K562 (cell line): ENCODE results near the gene PITPNM1. TPM values are rescaled to one million over a fixed set of nuclear protein-coding genes. Genes with fewer than 3 reads are reported as not detected.

Source experiments
- CREM ChIP-seq: IDR thresholded peaks from 2 replicates; pipeline ENCODE4 v1.6.1; 2014; ENCODE audit warnings: antibody characterized with exemption, low read depth
- HOXB6 ChIP-seq: fragments of 250-450 bp; sonication (Bioruptor Pico); IDR thresholded peaks from 2 replicates; pipeline ENCODE4 v1.5.1; 2022; ENCODE audit warnings: mild to moderate bottlenecking, borderline replicate concordance
- KAT8 ChIP-seq: fragments of 450-650 bp; IDR thresholded peaks from 2 replicates; pipeline ENCODE4 v1.6.1; 2016; ENCODE audit warnings: low read depth, mild to moderate bottlenecking
- LEF1 ChIP-seq: fragments of 450-650 bp; IDR thresholded peaks from 2 replicates; pipeline ENCODE4 v1.6.1; 2016; ENCODE audit warnings: mild to moderate bottlenecking
- PHTF2 ChIP-seq: fragments of 250-450 bp; sonication (Bioruptor Pico); IDR thresholded peaks from 2 replicates; pipeline ENCODE4 v1.5.0; 2021; ENCODE audit warnings: mild to moderate bottlenecking
- RBFOX2 ChIP-seq: fragments of 200-400 bp; formaldehyde crosslinking; IDR thresholded peaks from 2 replicates; pipeline ENCODE4 v1.6.1; 2017; ENCODE audit warnings: low read depth, mild to moderate bottlenecking, low read length, moderate library complexity
- RFX1 ChIP-seq: fragments of 450-650 bp; IDR thresholded peaks from 2 replicates; pipeline ENCODE4 v1.6.1; 2016; ENCODE audit warnings: mild to moderate bottlenecking, moderate library complexity
- SMARCA5 ChIP-seq: fragments of 450-650 bp; IDR thresholded peaks from 2 replicates; pipeline ENCODE4 v1.6.1; 2016
- STAT5A ChIP-seq: IDR thresholded peaks from 2 replicates; pipeline ENCODE4 v1.6.1; 2012; ENCODE audit warnings: low read length, inconsistent platforms, borderline replicate concordance
- SUPT5H ChIP-seq: fragments of 450-650 bp; IDR thresholded peaks from 2 replicates; pipeline ENCODE4 v1.6.1; 2016
- XRCC4 ChIP-seq: IDR thresholded peaks from one replicate; pipeline ENCODE4 v1.6.1; 2011; ENCODE audit not compliant: insufficient read depth, insufficient read length; ENCODE audit errors: extremely low read depth
- ZBTB1 ChIP-seq: sonication (generic); formaldehyde crosslinking; IDR thresholded peaks from 2 replicates; pipeline ENCODE4 v1.8.1; 2023; ENCODE audit warnings: missing genetic modification reagents, low read depth, mild to moderate bottlenecking, borderline replicate concordance
- ZNF12 ChIP-seq: sonication (generic); formaldehyde crosslinking; IDR thresholded peaks from 2 replicates; pipeline ENCODE4 v1.4.0; 2020; ENCODE audit warnings: mild to moderate bottlenecking, missing genetic modification reagents
- ZNF184 ChIP-seq: sonication (generic); formaldehyde crosslinking; IDR thresholded peaks from 2 replicates; pipeline ENCODE4 v1.5.0; 2020; ENCODE audit warnings: missing genetic modification reagents
- ZNF324 ChIP-seq: fragments of 250-450 bp; sonication (Bioruptor Pico); IDR thresholded peaks from 2 replicates; pipeline ENCODE4 v1.4.0; 2020; ENCODE audit warnings: mild to moderate bottlenecking
- polyA plus RNA-seq, 8 experiments: library from polyadenylated mRNA; depleted of rRNA in 4 of 8; stranded (reverse) in 5 of 8; unstranded in 3 of 8; fragments of >200 nt; fragmentation: Nextera tagmentation in 2 of 8; fragmentation: Illumina TruSeq in 1 of 8; extraction: Ambion mirVana in 2 of 8; extraction: Trizol in 1 of 8; gene quantifications; 2 replicates each; pipeline versions ENCODE4 v1.2.1 to v1.2.3, GENCODE V29; 2011 to 2014; ENCODE audit warnings: inconsistent platforms in 1 of 8, missing spikeins in 1 of 8
- total RNA-seq, 7 experiments: library from RNA; depleted of rRNA in 6 of 7; stranded (reverse); fragments of >200 nt in 6 of 7; fragmentation: Illumina TruSeq in 2 of 7; extraction: Trizol in 2 of 7; gene quantifications; 2 replicates each; pipeline versions ENCODE4 v1.2.1 to v1.2.3, GENCODE V29; 2011 to 2021; ENCODE audit warnings: low replicate concordance in 1 of 7
- TF ChIP-seq, protein P1 (sequence below), 2 experiments: fragments of 150-350 bp in 1 of 2; IDR thresholded peaks; 2 replicates each; pipeline ENCODE4 v1.6.1; 2012 to 2016; ENCODE audit warnings: low read depth in 2 of 2, low read length in 2 of 2, mild to moderate bottlenecking in 1 of 2, moderate library complexity in 1 of 2
- TF ChIP-seq, protein P2 (sequence below): fragments of 450-650 bp; IDR thresholded peaks from 2 replicates; pipeline ENCODE4 v1.6.1; 2016; ENCODE audit warnings: missing biosample characterization, missing genetic modification characterization
- TF ChIP-seq, protein P3 (sequence below): fragments of 450-650 bp; formaldehyde crosslinking; IDR thresholded peaks from 2 replicates; pipeline ENCODE4 v1.4.0; 2022; ENCODE audit warnings: missing genetic modification characterization
- TF ChIP-seq, protein P4 (sequence below): IDR thresholded peaks from 2 replicates; pipeline ENCODE4 v1.6.1; 2014; ENCODE audit warnings: antibody characterized with exemption
- TF ChIP-seq, protein P5 (sequence below): fragments of 200-800 bp; sonication (Bioruptor generic); IDR thresholded peaks from 2 replicates; pipeline ENCODE4 v1.6.1; 2017; ENCODE audit warnings: missing genetic modification characterization, missing compliant biosample characterization

The PITPNM1 gene
- total and polyA plus RNA-seq, 9 of the 15 experiments (the other 6 are each of a cell fraction or from before 2014, with no cell fraction given), result 0.11 to 53.7 (median 16.0) TPM

DNA sequence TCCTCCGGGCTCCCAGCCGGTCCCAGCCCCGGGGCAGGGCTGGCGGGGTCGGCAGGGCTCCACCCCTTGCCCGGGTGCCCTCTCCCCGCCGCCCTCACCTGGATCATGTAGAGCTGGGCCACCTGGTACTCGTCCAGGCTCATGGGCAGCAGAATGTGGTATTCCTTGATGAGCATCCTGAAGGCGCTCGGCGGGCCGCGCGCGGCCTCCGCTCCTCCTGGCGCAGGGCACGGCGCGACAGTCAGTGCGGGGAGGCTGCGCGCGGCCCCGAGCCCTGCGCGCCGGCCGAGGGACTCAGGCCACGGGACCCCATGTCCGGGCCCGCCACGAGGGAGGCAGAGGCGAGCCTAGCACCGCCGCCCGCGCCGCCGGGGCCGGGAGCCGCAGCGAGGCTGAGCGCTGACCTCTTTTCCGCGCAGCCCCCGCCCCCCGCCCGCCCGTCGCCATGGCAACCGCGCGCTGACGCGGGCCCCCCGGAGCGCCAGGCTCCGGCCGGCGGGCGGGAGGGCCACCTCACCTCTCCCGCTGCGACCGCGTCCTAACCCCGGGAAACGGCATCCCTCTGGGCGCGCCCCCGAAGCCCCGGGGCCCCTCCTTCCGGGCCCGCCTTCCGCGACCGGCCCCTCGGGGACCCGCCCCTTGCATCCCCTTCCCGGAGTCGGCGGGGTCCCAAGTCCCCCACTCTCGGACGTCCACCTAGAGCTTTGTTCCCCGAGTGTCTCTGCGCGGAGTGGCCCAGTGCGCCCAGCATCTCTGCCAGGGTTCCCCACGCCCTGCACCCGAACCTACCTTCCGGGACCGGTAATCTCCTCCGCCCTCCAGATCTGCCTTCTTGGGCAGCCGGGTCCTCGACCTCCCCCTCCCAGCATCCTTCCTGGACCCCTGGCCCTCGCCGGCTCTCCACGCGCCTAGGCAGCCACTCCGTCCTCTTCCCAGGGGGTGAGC is 886 bp downstream of the PITPNM1 start (continued):
- TF ChIP-seq, protein P1, sequence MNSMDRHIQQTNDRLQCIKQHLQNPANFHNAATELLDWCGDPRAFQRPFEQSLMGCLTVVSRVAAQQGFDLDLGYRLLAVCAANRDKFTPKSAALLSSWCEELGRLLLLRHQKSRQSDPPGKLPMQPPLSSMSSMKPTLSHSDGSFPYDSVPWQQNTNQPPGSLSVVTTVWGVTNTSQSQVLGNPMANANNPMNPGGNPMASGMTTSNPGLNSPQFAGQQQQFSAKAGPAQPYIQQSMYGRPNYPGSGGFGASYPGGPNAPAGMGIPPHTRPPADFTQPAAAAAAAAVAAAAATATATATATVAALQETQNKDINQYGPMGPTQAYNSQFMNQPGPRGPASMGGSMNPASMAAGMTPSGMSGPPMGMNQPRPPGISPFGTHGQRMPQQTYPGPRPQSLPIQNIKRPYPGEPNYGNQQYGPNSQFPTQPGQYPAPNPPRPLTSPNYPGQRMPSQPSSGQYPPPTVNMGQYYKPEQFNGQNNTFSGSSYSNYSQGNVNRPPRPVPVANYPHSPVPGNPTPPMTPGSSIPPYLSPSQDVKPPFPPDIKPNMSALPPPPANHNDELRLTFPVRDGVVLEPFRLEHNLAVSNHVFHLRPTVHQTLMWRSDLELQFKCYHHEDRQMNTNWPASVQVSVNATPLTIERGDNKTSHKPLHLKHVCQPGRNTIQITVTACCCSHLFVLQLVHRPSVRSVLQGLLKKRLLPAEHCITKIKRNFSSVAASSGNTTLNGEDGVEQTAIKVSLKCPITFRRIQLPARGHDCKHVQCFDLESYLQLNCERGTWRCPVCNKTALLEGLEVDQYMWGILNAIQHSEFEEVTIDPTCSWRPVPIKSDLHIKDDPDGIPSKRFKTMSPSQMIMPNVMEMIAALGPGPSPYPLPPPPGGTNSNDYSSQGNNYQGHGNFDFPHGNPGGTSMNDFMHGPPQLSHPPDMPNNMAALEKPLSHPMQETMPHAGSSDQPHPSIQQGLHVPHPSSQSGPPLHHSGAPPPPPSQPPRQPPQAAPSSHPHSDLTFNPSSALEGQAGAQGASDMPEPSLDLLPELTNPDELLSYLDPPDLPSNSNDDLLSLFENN (IDR thresholded peaks at IDR 0.05; ENCODE audit: low read depth in 2 of 2, low read length in 2 of 2), result no peak
- TF ChIP-seq SUPT5H (no peak), ZBTB1 (no peak), ZNF12 (CRISPR knock-in tag) (0 out of 2 replicates have a peak, but pooled peaks have one; percentile 48), RFX1 (peak; percentile 58; the same call in 1 of the 2 replicates), HOXB6 (CRISPR knock-in tag) (no peak), CREM (peak; percentile 28; the same call in 1 of the 2 replicates), KAT8 (no peak), PHTF2 (CRISPR knock-in tag) (no peak), STAT5A (no peak), SMARCA5 (no peak), XRCC4 (no peak), ZNF324 (no peak), ZNF184 (no peak), LEF1 (no peak), RBFOX2 (peak; percentile 64; the same call in 1 of the 2 replicates)
- TF ChIP-seq, protein P2, sequence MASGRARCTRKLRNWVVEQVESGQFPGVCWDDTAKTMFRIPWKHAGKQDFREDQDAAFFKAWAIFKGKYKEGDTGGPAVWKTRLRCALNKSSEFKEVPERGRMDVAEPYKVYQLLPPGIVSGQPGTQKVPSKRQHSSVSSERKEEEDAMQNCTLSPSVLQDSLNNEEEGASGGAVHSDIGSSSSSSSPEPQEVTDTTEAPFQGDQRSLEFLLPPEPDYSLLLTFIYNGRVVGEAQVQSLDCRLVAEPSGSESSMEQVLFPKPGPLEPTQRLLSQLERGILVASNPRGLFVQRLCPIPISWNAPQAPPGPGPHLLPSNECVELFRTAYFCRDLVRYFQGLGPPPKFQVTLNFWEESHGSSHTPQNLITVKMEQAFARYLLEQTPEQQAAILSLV (tag), result no peak
- TF ChIP-seq, protein P3, sequence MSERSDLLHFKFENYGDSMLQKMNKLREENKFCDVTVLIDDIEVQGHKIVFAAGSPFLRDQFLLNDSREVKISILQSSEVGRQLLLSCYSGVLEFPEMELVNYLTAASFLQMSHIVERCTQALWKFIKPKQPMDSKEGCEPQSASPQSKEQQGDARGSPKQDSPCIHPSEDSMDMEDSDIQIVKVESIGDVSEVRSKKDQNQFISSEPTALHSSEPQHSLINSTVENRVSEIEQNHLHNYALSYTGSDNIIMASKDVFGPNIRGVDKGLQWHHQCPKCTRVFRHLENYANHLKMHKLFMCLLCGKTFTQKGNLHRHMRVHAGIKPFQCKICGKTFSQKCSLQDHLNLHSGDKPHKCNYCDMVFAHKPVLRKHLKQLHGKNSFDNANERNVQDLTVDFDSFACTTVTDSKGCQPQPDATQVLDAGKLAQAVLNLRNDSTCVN, result no peak
- TF ChIP-seq, protein P4, sequence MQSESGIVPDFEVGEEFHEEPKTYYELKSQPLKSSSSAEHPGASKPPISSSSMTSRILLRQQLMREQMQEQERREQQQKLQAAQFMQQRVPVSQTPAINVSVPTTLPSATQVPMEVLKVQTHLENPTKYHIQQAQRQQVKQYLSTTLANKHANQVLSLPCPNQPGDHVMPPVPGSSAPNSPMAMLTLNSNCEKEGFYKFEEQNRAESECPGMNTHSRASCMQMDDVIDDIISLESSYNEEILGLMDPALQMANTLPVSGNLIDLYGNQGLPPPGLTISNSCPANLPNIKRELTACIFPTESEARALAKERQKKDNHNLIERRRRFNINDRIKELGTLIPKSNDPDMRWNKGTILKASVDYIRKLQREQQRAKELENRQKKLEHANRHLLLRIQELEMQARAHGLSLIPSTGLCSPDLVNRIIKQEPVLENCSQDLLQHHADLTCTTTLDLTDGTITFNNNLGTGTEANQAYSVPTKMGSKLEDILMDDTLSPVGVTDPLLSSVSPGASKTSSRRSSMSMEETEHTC, result no peak
- TF ChIP-seq, protein P5, sequence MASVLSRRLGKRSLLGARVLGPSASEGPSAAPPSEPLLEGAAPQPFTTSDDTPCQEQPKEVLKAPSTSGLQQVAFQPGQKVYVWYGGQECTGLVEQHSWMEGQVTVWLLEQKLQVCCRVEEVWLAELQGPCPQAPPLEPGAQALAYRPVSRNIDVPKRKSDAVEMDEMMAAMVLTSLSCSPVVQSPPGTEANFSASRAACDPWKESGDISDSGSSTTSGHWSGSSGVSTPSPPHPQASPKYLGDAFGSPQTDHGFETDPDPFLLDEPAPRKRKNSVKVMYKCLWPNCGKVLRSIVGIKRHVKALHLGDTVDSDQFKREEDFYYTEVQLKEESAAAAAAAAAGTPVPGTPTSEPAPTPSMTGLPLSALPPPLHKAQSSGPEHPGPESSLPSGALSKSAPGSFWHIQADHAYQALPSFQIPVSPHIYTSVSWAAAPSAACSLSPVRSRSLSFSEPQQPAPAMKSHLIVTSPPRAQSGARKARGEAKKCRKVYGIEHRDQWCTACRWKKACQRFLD, result no peak
